KOPT-K1 (cell line): ENCODE data around the gene MICALL2.

Experiments used
- H3K27ac ChIP-seq: fragments of 200-600 bp; sonication (generic); 2 replicates; pipeline ENCODE4 v1.5.1; 2016; ENCODE audit warnings: antibody characterized with exemption, mild to moderate bottlenecking, low read depth, low read length; ENCODE audit not compliant: poor library complexity, severe bottlenecking
- H3K36me3 ChIP-seq: fragments of 200-600 bp; sonication (generic); 2 replicates; pipeline ENCODE4 v1.5.1; 2017; ENCODE audit warnings: antibody characterized with exemption, mild to moderate bottlenecking, low read length, moderate library complexity; ENCODE audit not compliant: insufficient read depth
- H3K9me3 ChIP-seq: fragments of 200-600 bp; sonication (generic); 2 replicates; pipeline ENCODE4 v1.5.1; 2017; ENCODE audit warnings: antibody characterized with exemption, low read length, mild to moderate bottlenecking; ENCODE audit not compliant: insufficient read depth, poor library complexity, severe bottlenecking

Gene MICALL2

DNA sequence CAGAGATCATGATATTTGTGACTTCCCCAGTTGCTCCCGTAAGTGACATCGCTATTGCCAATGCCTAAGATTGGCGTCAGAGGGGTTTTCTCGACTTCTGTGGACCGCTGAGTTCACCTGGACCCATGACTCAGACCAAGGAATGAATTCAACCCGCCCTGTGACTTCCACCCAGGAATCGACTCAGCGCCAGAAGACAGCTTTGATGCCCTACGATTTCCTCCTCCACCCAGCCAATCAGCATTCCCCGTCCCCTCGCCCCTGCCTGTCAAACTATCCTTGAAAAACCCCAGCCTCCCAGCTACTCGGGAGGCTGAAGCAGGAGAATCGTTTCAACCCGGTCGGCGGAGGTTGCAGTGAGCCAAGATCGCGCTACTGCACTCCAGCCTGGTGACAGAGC lies 58.3 kb downstream of the MICALL2 start:
- Histone ChIP-seq H3K9me3 (peaks cover 7% of the 10 kb centered on the region), H3K27ac (no peak overlapping the region), H3K36me3 (no peaks in the 10 kb centered on the region)

DNA sequence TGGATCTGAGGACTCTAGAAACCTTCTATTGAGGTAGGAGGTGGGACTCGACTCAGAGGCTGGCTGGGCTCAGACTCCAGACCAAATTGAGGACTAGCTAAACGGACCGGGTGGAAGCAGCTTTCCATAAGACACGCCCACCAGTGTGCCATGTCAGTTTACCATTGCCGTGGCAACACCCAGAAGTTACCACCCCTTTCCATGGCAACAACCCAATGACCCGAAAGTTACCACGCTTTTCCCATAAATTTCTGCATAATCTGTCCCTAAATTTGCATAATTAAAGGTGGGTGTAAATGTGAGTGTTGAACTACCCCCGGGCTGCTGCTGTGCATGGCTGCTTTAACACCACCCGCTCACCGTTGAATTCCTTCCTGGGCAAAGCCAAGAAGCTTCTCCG lies 58.9 kb downstream of the MICALL2 start:
- Histone ChIP-seq H3K27ac (no peak overlapping the region), H3K9me3 (peaks cover 7% of the 10 kb centered on the region), H3K36me3 (no peaks in the 10 kb centered on the region)

DNA sequence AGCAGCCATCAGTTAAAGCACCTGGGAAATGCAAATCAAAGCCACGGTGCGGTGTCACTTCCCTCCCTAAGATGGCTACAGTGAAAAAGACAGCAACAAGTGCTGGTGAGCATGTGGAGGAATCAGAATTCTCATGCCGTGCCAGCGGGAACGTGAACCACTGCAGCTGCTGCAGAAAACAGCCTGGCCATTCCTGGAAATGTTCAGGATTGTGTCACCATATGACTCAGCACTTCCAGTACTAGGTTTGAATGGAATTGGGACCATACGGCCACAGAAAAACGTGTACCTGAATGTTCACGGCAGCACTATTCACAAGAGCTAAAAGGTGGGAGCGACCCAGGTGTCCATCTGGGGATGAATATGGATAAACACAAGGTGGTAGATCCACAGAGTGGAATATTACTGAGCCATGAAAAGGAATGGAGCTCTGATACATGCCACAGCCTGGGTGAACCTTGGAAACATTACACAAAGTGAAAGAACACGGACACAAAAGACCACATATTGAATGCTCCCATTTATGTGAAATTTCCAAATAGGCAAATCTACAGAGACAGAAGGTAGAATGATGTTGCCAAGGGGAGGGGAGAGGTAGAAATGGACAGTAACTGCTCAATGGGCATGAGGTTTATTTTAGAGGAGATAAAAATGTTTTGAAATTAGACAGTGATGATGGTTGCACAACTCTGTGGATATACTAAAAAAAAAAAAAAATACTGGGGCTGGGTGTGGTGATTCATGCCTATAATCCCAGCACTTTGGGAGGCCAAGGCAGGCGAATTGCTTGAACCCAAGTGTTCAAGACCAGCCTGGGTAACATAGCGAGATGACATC lies 61.6 kb downstream of the MICALL2 start:
- H3K36me3 ChIP-seq: no peaks in the 10 kb centered on the region
- peaks cover 22% of the 10 kb centered on the region for H3K9me3 ChIP-seq
- H3K27ac ChIP-seq: no peak overlapping the region

DNA sequence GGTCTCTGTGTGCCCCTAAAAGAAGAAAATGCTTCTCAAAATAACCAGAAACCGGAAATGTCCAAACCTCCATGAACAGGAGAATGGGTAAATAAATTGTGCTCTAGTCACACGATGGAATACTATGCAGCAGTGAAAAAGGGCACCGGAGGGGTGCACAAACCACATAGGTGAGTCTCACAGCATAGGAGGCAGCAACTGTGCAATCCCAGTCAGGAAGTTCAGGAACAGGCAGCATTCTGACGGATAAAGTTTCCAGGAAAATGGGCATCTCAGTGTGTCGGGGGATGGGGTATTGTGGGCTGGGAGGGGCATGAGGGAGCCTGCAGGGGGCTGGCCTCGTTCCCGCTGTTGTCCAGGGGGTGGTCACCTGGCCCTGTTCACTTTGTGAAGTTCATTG lies 63.1 kb downstream of the MICALL2 start:
- peaks cover 29% of the 10 kb centered on the region for H3K9me3 ChIP-seq

DNA sequence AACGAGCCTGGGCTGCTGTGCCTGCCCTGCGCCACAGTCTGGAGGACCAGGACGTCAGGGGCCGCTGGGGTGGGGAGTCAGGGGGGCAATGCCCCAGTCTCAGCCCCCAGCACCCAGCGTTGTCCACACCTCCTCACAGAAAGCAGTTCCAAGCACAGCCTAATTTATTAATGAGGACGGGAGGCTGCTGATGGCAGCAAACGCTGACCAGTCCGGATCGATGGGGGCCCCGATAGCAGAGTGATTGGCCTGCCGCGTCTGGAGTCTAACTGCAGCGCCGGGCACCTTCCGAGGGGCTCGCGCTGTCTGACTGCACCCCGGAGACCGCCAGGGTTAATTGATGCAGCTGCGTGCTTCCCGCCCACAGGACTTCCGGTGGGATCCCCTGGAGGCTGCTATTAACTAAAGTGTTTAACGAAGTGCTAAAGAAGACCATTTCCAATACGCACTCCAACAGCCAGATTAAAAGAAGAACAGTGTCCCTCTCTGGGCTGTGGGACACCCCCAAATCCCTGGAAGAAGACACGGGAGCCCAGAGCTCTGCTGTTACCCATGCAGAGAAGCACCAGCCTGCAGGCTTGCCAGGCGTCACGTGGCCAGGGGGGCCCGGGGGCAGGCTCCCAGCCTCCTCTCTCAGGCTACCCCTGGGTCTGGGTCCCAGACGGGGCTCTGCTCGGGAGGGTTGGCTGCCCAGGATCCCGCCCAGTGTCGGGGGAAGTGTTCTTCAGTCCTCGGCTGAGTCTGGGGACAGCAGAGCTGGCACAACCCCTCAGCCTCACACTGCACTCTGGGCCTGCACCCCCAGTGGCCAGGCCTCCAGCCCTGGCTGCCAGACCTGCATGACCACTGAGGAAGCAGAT lies 63.8 kb downstream of the MICALL2 start:
- Histone ChIP-seq H3K36me3 (no peaks in the 10 kb centered on the region), H3K9me3 (peaks cover 29% of the 10 kb centered on the region), H3K27ac (no peak overlapping the region)

More for the DNA sequence above, 63.1 kb downstream of the MICALL2 start:
- Histone ChIP-seq H3K27ac (no peak overlapping the region), H3K36me3 (no peaks in the 10 kb centered on the region)

DNA sequence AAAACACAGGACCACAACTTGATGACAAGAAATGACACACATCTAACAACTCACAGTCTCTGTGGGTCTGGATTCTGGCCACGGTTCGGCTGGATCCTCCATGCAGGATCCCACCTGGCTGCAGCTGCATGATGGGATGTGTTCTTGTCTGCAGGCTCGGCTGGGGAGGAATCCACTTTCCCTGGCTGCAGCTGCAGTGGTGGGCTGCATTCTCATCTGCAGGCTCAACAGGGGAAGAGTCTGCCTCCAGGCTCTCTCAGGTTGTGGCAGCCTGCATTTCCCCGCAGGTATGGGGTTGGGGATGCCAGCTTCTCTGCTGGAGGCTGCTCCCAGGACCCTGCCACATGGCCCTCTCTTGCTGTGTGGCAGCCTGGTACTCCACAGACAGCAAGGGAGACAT lies 64.9 kb downstream of the MICALL2 start:
- H3K36me3 ChIP-seq: no peaks in the 10 kb centered on the region

DNA sequence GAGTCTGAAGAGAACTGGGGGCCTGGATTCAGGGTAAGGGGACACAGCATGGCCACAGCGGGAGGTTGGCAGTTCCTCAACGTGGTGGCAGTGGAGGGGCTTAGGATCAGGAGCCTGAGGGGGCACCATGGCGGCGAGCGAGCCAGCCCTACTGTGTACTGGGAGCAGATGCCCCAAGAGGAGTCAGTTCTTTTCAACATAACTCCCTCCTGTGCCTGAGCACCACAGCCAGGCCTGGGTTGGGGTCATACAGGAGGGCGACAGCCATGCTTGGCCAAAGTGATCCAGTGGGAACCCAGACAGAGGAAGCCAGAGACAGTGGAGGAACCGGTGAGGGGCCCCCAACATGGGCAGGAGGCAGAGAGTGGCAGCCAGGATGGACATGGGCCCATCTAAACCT lies 65.8 kb downstream of the MICALL2 start:
- Histone ChIP-seq H3K27ac (no peak overlapping the region), H3K9me3 (peaks cover 29% of the 10 kb centered on the region), H3K36me3 (no peaks in the 10 kb centered on the region)

More for the DNA sequence above, 64.9 kb downstream of the MICALL2 start:
- H3K9me3 ChIP-seq: peaks cover 29% of the 10 kb centered on the region
- H3K27ac ChIP-seq: no peak overlapping the region

DNA sequence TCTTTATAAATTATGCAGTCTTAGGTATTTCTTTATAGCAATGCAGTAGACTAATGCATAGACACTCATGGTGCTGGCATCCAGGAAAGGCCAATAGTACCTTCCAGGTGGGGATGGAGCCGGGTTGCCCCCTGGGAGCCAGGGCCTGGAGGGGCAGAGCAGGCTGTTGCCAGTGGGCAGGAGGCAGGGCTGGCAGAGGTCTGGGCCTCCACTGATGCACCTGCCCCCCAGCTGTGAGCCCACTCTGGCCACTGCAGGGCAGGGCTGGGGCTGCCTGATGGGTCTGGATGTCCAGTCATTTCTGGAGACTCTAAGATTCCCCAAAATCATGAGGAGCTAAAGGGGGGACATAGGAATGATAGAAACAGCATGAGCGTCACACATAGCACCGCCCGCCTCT lies 66.7 kb downstream of the MICALL2 start:
- Histone ChIP-seq H3K9me3 (peaks cover 29% of the 10 kb centered on the region), H3K36me3 (no peaks in the 10 kb centered on the region)

DNA sequence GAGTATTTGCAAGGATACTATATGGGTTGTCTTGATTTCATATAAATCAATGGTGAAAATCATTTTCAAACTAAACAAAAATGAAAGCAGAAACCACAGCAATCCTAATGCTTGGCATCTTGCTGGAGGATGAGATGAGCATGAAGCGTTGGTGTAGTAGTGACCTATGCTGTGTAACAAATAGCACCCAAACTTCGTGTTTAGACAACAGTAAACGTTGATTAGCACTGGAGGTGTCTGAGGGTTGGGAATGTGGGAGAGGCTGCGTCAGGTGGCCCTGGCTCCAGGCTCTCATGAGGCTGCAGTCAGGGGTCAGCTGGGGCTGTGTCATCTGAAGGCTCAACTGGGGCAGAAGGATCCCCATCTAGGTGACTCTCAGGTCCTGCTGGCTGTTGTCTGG lies 67.8 kb downstream of the MICALL2 start:
- Histone ChIP-seq H3K27ac (no peak overlapping the region), H3K36me3 (no peaks in the 10 kb centered on the region), H3K9me3 (peaks cover 29% of the 10 kb centered on the region)

More for the DNA sequence above, 66.7 kb downstream of the MICALL2 start:
- H3K27ac ChIP-seq: no peak overlapping the region

DNA sequence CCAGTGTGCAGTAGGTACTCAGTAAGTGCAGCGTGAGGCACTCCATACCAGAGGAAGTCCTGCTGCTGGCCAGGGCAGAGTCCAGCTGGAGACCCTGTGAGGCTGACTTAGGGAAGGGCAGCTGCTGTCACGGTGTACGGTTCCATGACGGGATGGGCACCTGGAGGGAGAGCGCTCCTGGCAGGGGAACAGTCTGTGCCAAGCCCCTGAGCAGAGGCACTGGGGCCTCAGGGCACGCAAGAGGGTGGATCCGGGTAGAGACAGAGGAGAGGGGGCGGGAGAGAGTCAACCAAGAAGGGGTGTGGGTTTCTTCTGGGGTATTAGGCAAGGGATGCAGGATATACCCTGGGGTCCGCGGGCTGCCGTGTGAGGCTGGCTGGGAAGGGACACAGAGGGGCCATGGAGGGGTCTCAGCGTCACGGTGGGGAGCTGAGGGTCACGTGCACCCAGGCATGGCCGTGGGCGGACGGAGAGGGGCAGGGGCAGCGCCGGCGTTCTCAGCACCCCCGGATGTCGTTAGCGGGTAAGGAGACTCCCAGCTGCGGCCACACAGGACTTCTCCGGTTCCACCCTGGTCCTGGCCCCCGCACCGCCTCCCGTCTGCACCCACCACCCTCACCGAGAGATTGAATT lies 70.5 kb downstream of the MICALL2 start:
- Histone ChIP-seq H3K27ac (no peak overlapping the region), H3K9me3 (peaks cover 19% of the 10 kb centered on the region), H3K36me3 (no peaks in the 10 kb centered on the region)

DNA sequence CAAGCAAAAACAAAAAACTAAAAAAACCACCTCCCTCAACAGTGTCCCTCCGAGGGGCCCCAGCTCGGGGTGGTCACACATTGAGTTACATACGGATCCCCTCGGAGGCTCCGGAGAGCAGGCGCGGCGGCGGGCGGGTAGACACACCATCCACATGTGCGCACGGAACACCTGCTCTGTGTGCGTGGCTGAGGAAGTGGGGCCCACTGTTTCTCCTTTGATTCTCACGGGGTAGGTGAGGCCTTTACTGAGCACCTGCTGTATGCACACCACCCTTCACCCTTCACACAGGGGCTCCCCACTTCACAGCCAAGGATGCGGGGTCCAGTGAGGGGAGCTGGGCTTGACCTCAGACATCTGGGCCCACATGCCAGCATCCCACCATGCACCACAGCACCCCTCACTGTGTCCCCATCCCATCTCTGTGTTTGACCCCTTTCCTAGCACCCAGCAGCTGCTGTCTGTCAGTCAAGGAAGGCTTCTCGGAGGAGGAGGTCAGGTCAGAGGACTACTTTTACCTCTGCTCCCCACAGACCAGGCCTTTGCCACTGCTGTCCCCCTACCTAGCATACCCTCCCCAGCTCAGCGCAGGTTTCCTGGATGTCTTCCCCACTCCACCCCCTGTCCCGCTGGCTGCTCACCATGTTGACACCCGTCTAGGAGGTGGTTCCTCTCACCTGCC lies 71.1 kb downstream of the MICALL2 start:
- peaks cover 19% of the 10 kb centered on the region for H3K9me3 ChIP-seq
- no peaks in the 10 kb centered on the region for H3K36me3 ChIP-seq
- no peak overlapping the region for H3K27ac ChIP-seq

DNA sequence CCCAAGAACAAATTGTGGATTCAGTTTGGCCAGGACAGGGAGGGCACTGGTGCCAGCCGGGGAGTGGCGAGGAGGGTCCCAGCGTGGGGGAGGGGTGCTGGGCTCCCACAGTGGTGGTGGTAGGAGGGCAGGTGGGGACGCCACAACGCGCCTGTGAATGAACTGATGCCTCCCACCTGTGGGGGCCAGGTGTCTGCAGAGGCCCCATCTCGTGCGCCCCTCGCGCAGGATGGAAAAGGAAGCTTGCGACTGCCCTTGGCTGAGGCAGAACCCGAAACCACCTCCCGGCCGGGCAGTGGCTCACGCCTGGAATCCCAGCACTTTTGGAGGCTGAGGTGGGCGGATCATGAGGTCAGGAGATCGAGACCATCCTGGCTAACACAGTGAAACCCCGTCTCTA lies 72.0 kb downstream of the MICALL2 start:
- Histone ChIP-seq H3K36me3 (no peaks in the 10 kb centered on the region), H3K9me3 (peaks cover 10% of the 10 kb centered on the region)

DNA sequence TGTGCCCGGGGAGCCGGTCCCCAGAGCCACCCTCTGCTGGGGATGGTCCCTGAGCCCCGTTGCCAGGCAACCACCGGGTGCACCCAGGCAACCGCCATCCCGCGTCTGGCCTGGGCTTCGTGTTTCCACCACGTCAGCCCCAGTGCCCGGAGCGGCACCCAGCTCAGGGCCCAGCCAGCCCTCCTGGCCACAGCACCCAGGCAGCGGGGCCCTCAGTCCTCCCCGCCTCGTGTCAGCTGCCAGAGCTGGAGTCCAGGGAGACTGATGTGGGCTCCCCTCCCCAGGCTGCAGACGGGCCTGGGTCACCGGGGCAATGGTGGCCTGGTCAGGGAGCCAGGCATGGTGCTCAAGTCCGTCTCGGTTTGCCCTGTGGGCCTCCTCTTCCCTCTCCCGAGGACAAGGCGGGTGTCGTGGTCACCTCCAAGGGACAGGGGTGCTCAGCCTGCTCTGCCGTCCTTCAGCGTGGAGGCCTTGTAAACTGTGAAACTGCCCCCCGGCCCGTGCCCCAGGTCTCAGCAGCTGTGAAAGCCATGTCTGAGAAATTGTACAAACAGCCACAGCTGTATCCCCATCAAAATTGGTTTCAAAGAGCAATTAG lies 72.5 kb downstream of the MICALL2 start:
- Histone ChIP-seq H3K36me3 (no peaks in the 10 kb centered on the region), H3K9me3 (peaks cover 5% of the 10 kb centered on the region), H3K27ac (no peak overlapping the region)

More for the DNA sequence above, 72.0 kb downstream of the MICALL2 start:
- H3K27ac ChIP-seq: no peak overlapping the region

DNA sequence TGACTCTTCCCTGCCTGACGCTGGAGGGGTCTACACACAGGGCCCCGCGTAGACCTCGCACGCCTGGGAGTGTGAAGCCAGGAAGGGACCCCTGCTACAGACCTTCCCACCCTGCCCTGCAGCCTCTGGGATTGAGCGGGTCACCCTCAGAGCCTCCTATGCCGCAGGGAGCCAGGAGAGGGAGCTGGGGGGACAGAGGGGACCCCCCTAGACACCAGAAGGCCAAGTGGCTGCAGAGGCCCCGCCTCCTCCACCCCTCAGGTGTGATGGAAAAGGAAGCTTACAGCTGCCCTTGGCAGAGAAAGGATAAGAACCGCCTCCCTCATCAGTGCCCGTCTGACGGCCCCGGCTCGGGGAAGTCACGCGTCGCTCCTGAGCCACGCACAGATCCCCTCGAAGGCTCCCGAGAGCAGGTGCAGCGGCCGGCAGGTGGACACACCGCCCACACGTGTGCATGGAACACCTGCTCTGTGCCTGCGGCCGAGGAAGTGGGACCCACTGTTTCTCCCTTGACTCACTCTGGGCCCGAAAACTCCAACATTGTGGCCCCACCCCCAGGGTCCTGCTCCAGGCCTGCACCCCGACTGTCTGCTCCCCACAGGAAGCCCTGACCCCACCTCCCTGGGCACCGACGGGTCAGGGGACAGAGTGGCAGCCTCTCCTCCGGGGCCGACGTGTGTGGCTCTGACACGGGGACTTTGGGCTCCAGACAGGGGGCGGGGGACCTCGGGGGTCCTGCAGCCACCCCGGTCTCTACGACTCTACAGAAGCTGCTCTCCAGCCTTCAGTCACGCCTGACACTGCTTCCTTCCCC lies 73.3 kb downstream of the MICALL2 start:
- Histone ChIP-seq H3K36me3 (no peaks in the 10 kb centered on the region), H3K27ac (no peak overlapping the region), H3K9me3 (no peaks in the 10 kb centered on the region)
